MM.1S (cell line): ENCODE results near the gene THADA.

Source experiments
- DNase-seq: peaks from one replicate; pipeline ENCODE4 v3.0.0-alpha.2; 2015
- H2AFZ ChIP-seq: fragments of 300-600 bp; sonication (generic); 2 replicates; pipeline ENCODE4 v1.6.0; 2016; ENCODE audit warnings: antibody characterized with exemption, low read length
- H3F3A ChIP-seq: fragments of 300-600 bp; sonication (generic); 2 replicates; pipeline ENCODE4 v1.6.1; 2016; ENCODE audit warnings: mild to moderate bottlenecking, antibody characterized with exemption, low read length, moderate library complexity, mixed read lengths; ENCODE audit not compliant: insufficient read depth
- H3K27ac ChIP-seq: fragments of 300-600 bp; sonication (generic); 2 replicates; pipeline ENCODE4 v1.5.1; 2016; ENCODE audit warnings: mild to moderate bottlenecking, low read length
- H3K27me3 ChIP-seq: fragments of 300-600 bp; sonication (generic); replicated peaks from 2 replicates; pipeline ENCODE4 v1.6.0; 2016; ENCODE audit warnings: low read length; ENCODE audit not compliant: insufficient read depth
- H3K36me3 ChIP-seq: fragments of 300-600 bp; sonication (generic); replicated peaks from 2 replicates; pipeline ENCODE4 v1.6.1; 2016; ENCODE audit warnings: mild to moderate bottlenecking, low read length, mixed read lengths; ENCODE audit not compliant: insufficient read depth
- H3K4me1 ChIP-seq: fragments of 300-600 bp; sonication (generic); 2 replicates; pipeline ENCODE4 v1.6.1; 2016; ENCODE audit warnings: low read length, mixed read lengths
- H3K4me2 ChIP-seq: fragments of 300-600 bp; sonication (generic); 2 replicates; pipeline ENCODE4 v1.6.0; 2016; ENCODE audit warnings: low read depth, low read length
- H3K4me3 ChIP-seq: fragments of 300-600 bp; sonication (generic); 2 replicates; pipeline ENCODE4 v1.5.1; 2016; ENCODE audit warnings: low read length, mixed read lengths
- H3K79me2 ChIP-seq: fragments of 300-600 bp; sonication (generic); 2 replicates; pipeline ENCODE4 v1.6.1; 2016; ENCODE audit warnings: mixed run types, low read length, mixed read lengths
- H3K9ac ChIP-seq: fragments of 300-600 bp; sonication (generic); 2 replicates; pipeline ENCODE4 v1.6.1; 2016; ENCODE audit warnings: low read length, mixed read lengths
- H3K9me2 ChIP-seq: fragments of 300-600 bp; sonication (generic); replicated peaks from 2 replicates; pipeline ENCODE4 v1.6.1; 2016; ENCODE audit warnings: mild to moderate bottlenecking, low read length, mixed read lengths; ENCODE audit not compliant: insufficient read depth
- H3K9me3 ChIP-seq: fragments of 300-600 bp; sonication (generic); replicated peaks from 2 replicates; pipeline ENCODE4 v1.6.1; 2016; ENCODE audit warnings: mild to moderate bottlenecking, low read length, mixed read lengths; ENCODE audit not compliant: insufficient read depth
- H4K20me1 ChIP-seq: fragments of 300-600 bp; sonication (generic); 2 replicates; pipeline ENCODE4 v1.6.1; 2016; ENCODE audit warnings: mild to moderate bottlenecking, low read length, moderate library complexity, mixed read lengths; ENCODE audit not compliant: insufficient read depth
- CTCF ChIP-seq: fragments of 300-600 bp; sonication (generic); IDR thresholded peaks from 2 replicates; pipeline ENCODE4 v1.5.1; 2016; ENCODE audit warnings: antibody characterized with exemption, low read length, mixed read lengths
- EZH2 ChIP-seq: fragments of 300-600 bp; sonication (generic); optimal IDR thresholded peaks from 2 replicates; pipeline ENCODE3; 2017; ENCODE audit warnings: low read depth, mild to moderate bottlenecking, antibody characterized with exemption, low read length, mixed read lengths
- EZH2phosphoT487 ChIP-seq: fragments of 300-600 bp; sonication (generic); IDR thresholded peaks from 2 replicates; pipeline ENCODE4 v1.6.1; 2018; ENCODE audit warnings: antibody characterized with exemption, low read length

THADA gene

GRCh38 chr2:43347746-43348145 is 248.1 kb downstream of the THADA start:
- Histone ChIP-seq H3K9ac (no peak overlapping the region), H3K9me3 (no peaks in the 10 kb centered on the region), H3K9me2 (no peaks in the 10 kb centered on the region), H3K27ac (no peak overlapping the region), H3K4me2 (no peak overlapping the region), H3K4me3 (no peak overlapping the region), H3K4me1 (no peaks in the 10 kb centered on the region), H3K79me2 (no peaks in the 10 kb centered on the region), H3F3A (no peaks in the 10 kb centered on the region), H3K36me3 (no peaks in the 10 kb centered on the region), H3K27me3 (no peaks in the 10 kb centered on the region), H2AFZ (no peak overlapping the region), H4K20me1 (no peaks in the 10 kb centered on the region)
- TF ChIP-seq EZH2phosphoT487 (no peak), CTCF (no peak), EZH2 (no peak)
- DNase-seq, result no peak

GRCh38 chr2:43346602-43347567 is 249.0 kb downstream of the THADA start:
- Histone ChIP-seq H3K27me3 (no peaks in the 10 kb centered on the region), H2AFZ (no peak overlapping the region), H3K4me1 (no peaks in the 10 kb centered on the region), H3K4me3 (no peak overlapping the region), H3K79me2 (no peaks in the 10 kb centered on the region), H3F3A (no peaks in the 10 kb centered on the region), H3K27ac (no peak overlapping the region), H3K9me3 (no peaks in the 10 kb centered on the region), H3K4me2 (no peak overlapping the region), H3K36me3 (no peaks in the 10 kb centered on the region), H4K20me1 (no peaks in the 10 kb centered on the region), H3K9me2 (no peaks in the 10 kb centered on the region), H3K9ac (no peak overlapping the region)
- DNase-seq, result no peak
- TF ChIP-seq EZH2 (no peak), CTCF (no peak), EZH2phosphoT487 (no peak)

GRCh38 chr2:43345872-43346271 is 250.0 kb downstream of the THADA start:
- H3K27ac ChIP-seq, result no peak overlapping the region
- H3K9ac ChIP-seq, result no peak overlapping the region
- H3K4me1 ChIP-seq, result no peaks in the 10 kb centered on the region
- H3K9me2 ChIP-seq, result no peaks in the 10 kb centered on the region
- no peak overlapping the region for H3K4me2 ChIP-seq
- TF ChIP-seq CTCF (no peak), EZH2 (no peak), EZH2phosphoT487 (no peak)
- no peaks in the 10 kb centered on the region for H3K36me3 ChIP-seq
- H2AFZ ChIP-seq, result no peak overlapping the region
- no peak for DNase-seq
- H3K9me3 ChIP-seq, result no peaks in the 10 kb centered on the region
- no peak overlapping the region for H3K4me3 ChIP-seq
- H3K27me3 ChIP-seq, result no peaks in the 10 kb centered on the region
- no peaks in the 10 kb centered on the region for H3K79me2 ChIP-seq
- H3F3A ChIP-seq, result no peaks in the 10 kb centered on the region
- H4K20me1 ChIP-seq, result no peaks in the 10 kb centered on the region
